ENCODE results near the gene NME4. TPM values are rescaled to one million over a fixed set of nuclear protein-coding genes. Genes with fewer than 3 reads are reported as not detected.

The NME4 gene
- total and polyA plus RNA-seq, 8 donors, result 11.0 to 68.6 (median 22.6) TPM

DNA sequence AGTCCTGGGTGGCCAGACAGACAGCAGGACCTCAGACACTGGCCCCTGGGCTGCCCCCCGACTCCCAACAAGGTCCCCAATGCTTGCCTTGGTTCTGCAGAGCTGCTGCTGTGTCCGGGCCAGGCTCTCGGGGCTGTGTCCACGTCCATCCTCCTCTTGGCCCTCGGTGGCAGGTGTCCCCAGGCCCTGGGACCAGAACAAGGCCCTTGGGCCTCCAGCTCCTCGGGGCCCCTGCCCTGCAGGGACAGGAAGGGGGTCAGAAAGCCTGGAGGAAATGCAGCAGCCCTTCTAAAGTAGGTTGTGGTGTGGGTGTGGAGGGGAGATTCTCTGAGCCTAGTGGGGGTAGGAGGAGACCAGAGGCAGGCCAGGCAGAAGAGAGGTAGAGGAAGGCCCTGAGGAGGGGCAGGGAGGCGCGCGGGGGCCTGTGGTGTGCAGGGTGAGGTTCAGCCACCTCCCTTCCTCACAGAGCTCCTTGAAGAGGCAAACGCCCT lies 42.0 kb upstream of the NME4 start:
- H3K27me3 ChIP-seq, result no peaks in the 10 kb centered on the region
- intact Hi-C loops (cut with DNase I), result no loop called here
- FAIRE-seq, result no peak
- H3K36me3 ChIP-seq, result no peaks in the 10 kb centered on the region
- ATAC-seq, result no peak
- no peak overlapping the region for H3K4me3 ChIP-seq
- H3K9me3 ChIP-seq, result no peaks in the 10 kb centered on the region
- H3K27ac ChIP-seq, result no peak overlapping the region
- DNase-seq, result peak in 2 of 6 donors; percentile 54 to 77
- 85 to 91% methylated on average over 10 of the region's 10 CpGs for WGBS, 2 donors
- TF ChIP-seq, protein P1, sequence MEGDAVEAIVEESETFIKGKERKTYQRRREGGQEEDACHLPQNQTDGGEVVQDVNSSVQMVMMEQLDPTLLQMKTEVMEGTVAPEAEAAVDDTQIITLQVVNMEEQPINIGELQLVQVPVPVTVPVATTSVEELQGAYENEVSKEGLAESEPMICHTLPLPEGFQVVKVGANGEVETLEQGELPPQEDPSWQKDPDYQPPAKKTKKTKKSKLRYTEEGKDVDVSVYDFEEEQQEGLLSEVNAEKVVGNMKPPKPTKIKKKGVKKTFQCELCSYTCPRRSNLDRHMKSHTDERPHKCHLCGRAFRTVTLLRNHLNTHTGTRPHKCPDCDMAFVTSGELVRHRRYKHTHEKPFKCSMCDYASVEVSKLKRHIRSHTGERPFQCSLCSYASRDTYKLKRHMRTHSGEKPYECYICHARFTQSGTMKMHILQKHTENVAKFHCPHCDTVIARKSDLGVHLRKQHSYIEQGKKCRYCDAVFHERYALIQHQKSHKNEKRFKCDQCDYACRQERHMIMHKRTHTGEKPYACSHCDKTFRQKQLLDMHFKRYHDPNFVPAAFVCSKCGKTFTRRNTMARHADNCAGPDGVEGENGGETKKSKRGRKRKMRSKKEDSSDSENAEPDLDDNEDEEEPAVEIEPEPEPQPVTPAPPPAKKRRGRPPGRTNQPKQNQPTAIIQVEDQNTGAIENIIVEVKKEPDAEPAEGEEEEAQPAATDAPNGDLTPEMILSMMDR (IDR thresholded peaks at IDR 0.05), result no peak
- H3K4me1 ChIP-seq, result peaks cover 0 to 6% (median 4%) of the 10 kb centered on the region in 3 donors

DNA sequence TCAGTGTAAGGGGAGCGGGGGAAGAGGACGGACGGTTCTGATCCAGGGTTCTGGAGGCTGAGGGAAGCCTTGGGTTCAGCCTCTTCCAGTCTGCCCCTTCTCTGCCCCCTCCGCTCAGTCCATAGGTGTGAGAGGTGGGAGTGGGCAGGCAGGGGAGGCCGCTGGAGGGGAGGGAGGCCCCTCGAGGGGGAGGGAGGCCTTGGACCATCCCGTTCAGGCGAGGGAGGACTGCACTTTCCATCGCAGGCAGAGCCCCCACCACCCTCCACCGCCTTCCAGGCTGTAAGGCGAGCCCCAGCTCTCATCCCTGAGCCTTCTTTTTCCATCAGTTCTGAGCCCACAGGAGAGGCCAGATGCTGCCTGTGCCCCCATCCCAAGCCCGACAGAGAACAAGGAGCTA lies 40.3 kb upstream of the NME4 start:
- FAIRE-seq (no peak), ATAC-seq (no peak), DNase-seq (peak in 1 of 6 donors; percentile 43)
- no peak overlapping the region for H3K27ac ChIP-seq
- no peak overlapping the region for H3K4me3 ChIP-seq
- WGBS, 2 donors, result 65 to 79% methylated on average over 11 to 12 of the region's 12 CpGs
- no peaks in the 10 kb centered on the region for H3K9me3 ChIP-seq
- TF ChIP-seq, protein P1 (IDR thresholded peaks at IDR 0.05), result no peak
- no peaks in the 10 kb centered on the region for H3K27me3 ChIP-seq
- H3K4me1 ChIP-seq, result no peaks in the 10 kb centered on the region
- intact Hi-C loops (cut with DNase I), result no loop called here
- no peaks in the 10 kb centered on the region for H3K36me3 ChIP-seq

DNA sequence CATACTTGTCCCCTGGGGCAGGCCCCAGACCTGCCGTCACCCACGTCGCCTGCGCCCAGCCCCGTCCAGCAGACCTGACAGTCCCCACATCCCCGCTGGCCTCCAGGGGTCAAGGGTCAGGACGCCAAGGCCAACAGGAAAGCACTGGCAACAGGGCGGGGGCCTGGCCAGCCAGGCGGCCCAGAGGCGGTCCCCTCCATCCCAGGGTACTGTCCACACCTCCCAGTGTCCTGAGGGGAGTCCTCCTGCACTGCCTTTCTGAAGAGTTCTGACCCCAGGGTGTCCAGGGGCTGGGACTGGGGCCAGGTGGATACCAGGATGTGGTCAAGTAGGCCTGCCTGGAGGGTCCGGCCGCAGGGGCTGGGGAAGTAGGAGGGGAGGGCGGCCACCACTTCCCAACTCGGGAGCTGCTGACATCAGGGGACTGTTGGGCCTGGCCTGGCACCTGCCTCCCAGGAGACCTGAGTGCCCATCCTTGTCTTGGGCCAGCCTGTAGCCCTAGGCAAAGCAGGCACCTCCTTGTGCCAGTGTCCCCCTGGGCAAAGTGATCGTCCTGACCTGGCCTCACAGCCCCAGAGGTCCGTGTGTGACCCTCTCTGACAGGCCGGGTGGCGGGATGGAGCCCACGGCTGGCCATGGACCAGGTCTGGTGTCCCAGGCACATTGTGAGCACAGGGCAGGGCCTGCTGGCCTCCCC lies 37.8 kb upstream of the NME4 start:
- Histone ChIP-seq H3K27me3 (no peaks in the 10 kb centered on the region), H3K4me3 (no peak overlapping the region), H3K36me3 (no peaks in the 10 kb centered on the region), H3K4me1 (no peaks in the 10 kb centered on the region), H3K9me3 (no peaks in the 10 kb centered on the region), H3K27ac (no peak overlapping the region)
- TF ChIP-seq, protein P1 (IDR thresholded peaks at IDR 0.05), result no peak
- FAIRE-seq, result no peak
- ATAC-seq, result no peak
- intact Hi-C loops (cut with DNase I), result no loop called here
- peak in 3 of 6 donors; percentile 36 to 75 (median 57) for DNase-seq
- 69 to 70% methylated on average over 17 to 19 of the region's 19 CpGs for WGBS, 2 donors

DNA sequence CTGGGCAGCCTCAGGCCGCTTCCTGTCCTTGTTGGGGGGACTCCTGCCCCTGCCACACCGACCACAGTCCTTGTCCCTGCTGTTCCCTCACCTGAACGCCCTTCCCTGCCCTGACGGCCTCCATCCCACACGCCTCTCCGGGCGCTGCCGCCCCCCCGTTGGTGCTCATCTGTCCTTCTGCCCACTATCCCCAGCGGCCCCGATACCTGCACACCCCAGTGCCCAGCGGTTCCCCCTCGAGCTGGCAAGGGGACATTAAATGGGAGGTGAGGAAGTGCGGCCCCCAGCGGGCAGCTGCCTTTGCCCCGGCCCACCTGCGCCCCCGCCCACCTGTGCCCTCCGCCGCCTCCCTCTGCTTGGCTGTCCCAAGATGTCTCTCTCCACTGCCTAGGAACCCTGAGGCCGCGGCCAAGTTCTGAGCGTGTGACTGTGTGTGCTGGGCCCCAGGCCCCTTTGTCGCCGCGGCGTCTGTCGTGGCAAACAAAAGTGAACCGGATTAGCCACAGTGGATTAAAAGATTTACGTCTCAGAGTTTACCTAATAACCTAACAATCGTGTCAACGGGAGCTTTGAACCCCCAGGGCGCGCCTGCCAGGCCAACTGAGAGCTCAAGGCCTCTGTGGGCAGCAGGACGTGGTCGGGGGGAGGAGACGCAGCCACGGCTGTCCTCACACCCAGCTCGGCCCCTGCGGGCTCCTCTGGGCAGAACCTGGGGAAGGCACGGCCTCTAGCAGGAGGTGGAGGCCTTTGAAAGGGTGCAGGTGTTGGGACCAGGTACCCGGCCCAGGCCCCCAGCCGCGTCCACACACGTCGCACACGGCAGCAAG lies 36.9 kb upstream of the NME4 start:
- Histone ChIP-seq H3K27me3 (no peaks in the 10 kb centered on the region), H3K4me1 (no peaks in the 10 kb centered on the region), H3K4me3 (no peak overlapping the region), H3K36me3 (no peaks in the 10 kb centered on the region), H3K27ac (no peak overlapping the region), H3K9me3 (no peaks in the 10 kb centered on the region)
- 84 to 92% methylated on average over 47 of the region's 47 CpGs for WGBS, 2 donors
- no peak for FAIRE-seq
- intact Hi-C loops (cut with DNase I), result loop anchor here in 1 of 3 donors (5.0 kb wide), 1 partner anchor 253 kb away; no protein-coding TSS in a partner anchor
- DNase-seq, result peak in 3 of 6 donors; percentile 30 to 66 (median 56)
- TF ChIP-seq, protein P1 (IDR thresholded peaks at IDR 0.05), result no peak
- no peak for ATAC-seq
